Loucy (cell line): ENCODE data around the gene FLT4.
"Not testable (repeated sequence)": the region's sequence is repeated elsewhere in the genome, so short reads cannot be mapped to it uniquely, and the experiment has no call there.

ENCODE experiments used
- EZH2phosphoT487 ChIP-seq: fragments of 200-600 bp; IDR thresholded peaks from 2 replicates; pipeline ENCODE4 v1.6.1; 2018; ENCODE audit warnings: antibody characterized with exemption, mild to moderate bottlenecking, moderate library complexity, borderline replicate concordance
- TF ChIP-seq, protein P1 (sequence below): fragments of 200-600 bp; sonication (generic); conservative IDR thresholded peaks from 2 replicates; pipeline ENCODE4 v1.5.1; 2014; ENCODE audit warnings: mild to moderate bottlenecking, antibody characterized with exemption, low read length

DNA sequence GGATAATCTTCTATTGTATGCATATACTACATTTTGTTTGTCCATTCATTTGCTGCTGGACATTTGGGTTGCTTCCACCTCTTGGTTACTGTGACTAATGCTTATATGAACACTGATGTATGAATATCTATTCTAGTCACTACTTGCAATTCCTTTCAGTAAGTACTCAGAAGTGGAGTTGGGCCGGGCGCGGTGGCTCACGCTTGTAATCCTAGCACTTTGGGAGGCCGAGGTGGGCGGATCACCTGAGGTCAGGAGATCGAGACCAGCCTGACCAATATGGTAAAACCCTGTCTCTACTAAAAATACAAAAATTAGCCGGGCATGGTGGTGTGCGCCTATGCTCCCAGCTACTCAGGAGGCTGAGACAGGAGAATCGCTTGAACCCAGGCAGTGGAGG, 28.9 kb upstream of the FLT4 start:
- TF ChIP-seq, protein P1, sequence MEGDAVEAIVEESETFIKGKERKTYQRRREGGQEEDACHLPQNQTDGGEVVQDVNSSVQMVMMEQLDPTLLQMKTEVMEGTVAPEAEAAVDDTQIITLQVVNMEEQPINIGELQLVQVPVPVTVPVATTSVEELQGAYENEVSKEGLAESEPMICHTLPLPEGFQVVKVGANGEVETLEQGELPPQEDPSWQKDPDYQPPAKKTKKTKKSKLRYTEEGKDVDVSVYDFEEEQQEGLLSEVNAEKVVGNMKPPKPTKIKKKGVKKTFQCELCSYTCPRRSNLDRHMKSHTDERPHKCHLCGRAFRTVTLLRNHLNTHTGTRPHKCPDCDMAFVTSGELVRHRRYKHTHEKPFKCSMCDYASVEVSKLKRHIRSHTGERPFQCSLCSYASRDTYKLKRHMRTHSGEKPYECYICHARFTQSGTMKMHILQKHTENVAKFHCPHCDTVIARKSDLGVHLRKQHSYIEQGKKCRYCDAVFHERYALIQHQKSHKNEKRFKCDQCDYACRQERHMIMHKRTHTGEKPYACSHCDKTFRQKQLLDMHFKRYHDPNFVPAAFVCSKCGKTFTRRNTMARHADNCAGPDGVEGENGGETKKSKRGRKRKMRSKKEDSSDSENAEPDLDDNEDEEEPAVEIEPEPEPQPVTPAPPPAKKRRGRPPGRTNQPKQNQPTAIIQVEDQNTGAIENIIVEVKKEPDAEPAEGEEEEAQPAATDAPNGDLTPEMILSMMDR = not testable (repeated sequence)
- not testable (repeated sequence) for TF ChIP-seq EZH2phosphoT487
